KMS-11 (cell line): ENCODE results near the gene ADPRH.

ENCODE experiments used
- H2AFZ ChIP-seq: fragments of 200-600 bp; sonication (generic); 2 replicates; pipeline ENCODE4 v1.6.1; 2016; ENCODE audit warnings: antibody characterized with exemption, mixed run types, low read depth
- H3K27ac ChIP-seq: fragments of 200-600 bp; sonication (generic); 2 replicates; pipeline ENCODE4 v1.6.1; 2016; ENCODE audit warnings: mild to moderate bottlenecking, mixed run types
- H3K27me3 ChIP-seq: fragments of 200-600 bp; sonication (generic); 2 replicates; pipeline ENCODE4 v1.6.1; 2017; ENCODE audit warnings: mild to moderate bottlenecking, low read depth, mixed run types, moderate library complexity; ENCODE audit not compliant: insufficient read depth
- H3K36me3 ChIP-seq: fragments of 200-600 bp; sonication (generic); 2 replicates; pipeline ENCODE4 v1.6.1; 2017; ENCODE audit warnings: mild to moderate bottlenecking, mixed run types; ENCODE audit not compliant: insufficient read depth
- H3K4me1 ChIP-seq: fragments of 200-600 bp; sonication (generic); 2 replicates; pipeline ENCODE4 v1.6.1; 2016; ENCODE audit warnings: mild to moderate bottlenecking, low read depth, mixed run types; ENCODE audit not compliant: poor library complexity, severe bottlenecking
- H3K4me2 ChIP-seq: fragments of 200-600 bp; sonication (generic); 2 replicates; pipeline ENCODE4 v1.7.0; 2016; ENCODE audit warnings: mild to moderate bottlenecking, mixed run types
- H3K4me3 ChIP-seq: fragments of 200-600 bp; sonication (generic); IDR thresholded peaks from 2 replicates; pipeline ENCODE4 v1.6.1; 2017; ENCODE audit warnings: low read depth, low read length, mixed read lengths; ENCODE audit not compliant: insufficient read depth
- H3K79me2 ChIP-seq: fragments of 200-600 bp; sonication (generic); 2 replicates; pipeline ENCODE4 v1.6.1; 2016; ENCODE audit warnings: low read depth, mixed run types; ENCODE audit not compliant: insufficient read depth
- H3K9ac ChIP-seq: fragments of 200-600 bp; sonication (generic); 2 replicates; pipeline ENCODE4 v1.6.1; 2016; ENCODE audit warnings: mild to moderate bottlenecking, mixed run types
- H4K20me1 ChIP-seq: fragments of 200-600 bp; sonication (generic); 2 replicates; pipeline ENCODE4 v1.6.1; 2016; ENCODE audit warnings: mild to moderate bottlenecking, mixed run types; ENCODE audit not compliant: insufficient read depth
- TF ChIP-seq, protein P1 (sequence below): fragments of 200-600 bp; sonication (generic); conservative IDR thresholded peaks from 2 replicates; pipeline ENCODE4 v1.6.1; 2017; ENCODE audit warnings: low read depth, mild to moderate bottlenecking, antibody characterized with exemption, low read length, moderate library complexity, mixed read lengths

Gene ADPRH

DNA sequence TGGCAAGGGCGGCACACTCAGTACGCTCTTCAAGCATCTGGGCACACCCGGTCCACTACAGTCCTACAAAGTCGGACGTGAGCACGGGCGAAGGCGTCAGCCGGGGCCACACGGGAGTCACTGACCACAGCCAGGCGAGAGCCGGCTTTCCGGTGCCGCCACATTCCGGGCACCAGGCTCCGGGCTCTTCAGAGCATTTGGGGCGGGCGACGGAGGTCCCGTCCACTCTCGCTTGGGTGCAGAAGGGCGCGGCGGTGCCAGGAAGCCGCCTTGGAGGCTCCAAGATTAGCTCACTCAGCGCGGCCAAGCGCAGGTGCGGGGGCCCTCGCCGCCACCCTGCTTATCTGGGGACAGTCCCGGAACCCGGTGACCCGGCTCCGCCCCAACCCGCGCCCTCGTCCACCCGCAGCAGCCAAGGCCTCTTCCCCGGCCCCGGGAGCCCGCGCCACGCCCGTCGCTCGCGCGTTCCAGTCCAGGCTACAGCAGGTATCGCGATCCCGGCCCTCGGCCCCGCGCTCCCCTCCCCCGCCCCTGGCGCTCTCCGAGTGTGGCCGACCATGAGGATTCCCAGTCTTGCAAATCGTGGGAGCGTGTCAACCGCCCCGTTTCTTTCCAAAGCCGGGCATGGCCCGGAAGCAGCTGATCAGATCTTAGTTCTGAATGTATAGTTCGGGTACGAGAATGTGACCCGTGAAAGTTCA, at the start of gene ADPRH:
ADPRH (plus strand) TSS at position 127 of the 701 bp plus-strand sequence. CDS start 2,678 bp downstream, outside the sequence.
- H3K4me3 ChIP-seq, result peak within 1 kb of the TSS; percentile 35
- peak within 1 kb of the TSS; percentile 83 for H2AFZ ChIP-seq
- no peaks in the 10 kb centered on the region for H3K4me1 ChIP-seq
- TF ChIP-seq, protein P1, sequence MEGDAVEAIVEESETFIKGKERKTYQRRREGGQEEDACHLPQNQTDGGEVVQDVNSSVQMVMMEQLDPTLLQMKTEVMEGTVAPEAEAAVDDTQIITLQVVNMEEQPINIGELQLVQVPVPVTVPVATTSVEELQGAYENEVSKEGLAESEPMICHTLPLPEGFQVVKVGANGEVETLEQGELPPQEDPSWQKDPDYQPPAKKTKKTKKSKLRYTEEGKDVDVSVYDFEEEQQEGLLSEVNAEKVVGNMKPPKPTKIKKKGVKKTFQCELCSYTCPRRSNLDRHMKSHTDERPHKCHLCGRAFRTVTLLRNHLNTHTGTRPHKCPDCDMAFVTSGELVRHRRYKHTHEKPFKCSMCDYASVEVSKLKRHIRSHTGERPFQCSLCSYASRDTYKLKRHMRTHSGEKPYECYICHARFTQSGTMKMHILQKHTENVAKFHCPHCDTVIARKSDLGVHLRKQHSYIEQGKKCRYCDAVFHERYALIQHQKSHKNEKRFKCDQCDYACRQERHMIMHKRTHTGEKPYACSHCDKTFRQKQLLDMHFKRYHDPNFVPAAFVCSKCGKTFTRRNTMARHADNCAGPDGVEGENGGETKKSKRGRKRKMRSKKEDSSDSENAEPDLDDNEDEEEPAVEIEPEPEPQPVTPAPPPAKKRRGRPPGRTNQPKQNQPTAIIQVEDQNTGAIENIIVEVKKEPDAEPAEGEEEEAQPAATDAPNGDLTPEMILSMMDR, result no peak
- peak within 1 kb of the TSS; percentile 51 for H3K9ac ChIP-seq
- no peaks in the 10 kb centered on the region for H3K79me2 ChIP-seq
- H3K36me3 ChIP-seq, result no peaks in the 10 kb centered on the region
- no peaks in the 10 kb centered on the region; the same call in 1 of the 2 replicates for H3K27me3 ChIP-seq
- peak within 1 kb of the TSS; percentile 57; the same call in 1 of the 2 replicates for H3K4me2 ChIP-seq
- H3K27ac ChIP-seq, result no peak within 1 kb of the TSS
- no peaks in the 10 kb centered on the region for H4K20me1 ChIP-seq

DNA sequence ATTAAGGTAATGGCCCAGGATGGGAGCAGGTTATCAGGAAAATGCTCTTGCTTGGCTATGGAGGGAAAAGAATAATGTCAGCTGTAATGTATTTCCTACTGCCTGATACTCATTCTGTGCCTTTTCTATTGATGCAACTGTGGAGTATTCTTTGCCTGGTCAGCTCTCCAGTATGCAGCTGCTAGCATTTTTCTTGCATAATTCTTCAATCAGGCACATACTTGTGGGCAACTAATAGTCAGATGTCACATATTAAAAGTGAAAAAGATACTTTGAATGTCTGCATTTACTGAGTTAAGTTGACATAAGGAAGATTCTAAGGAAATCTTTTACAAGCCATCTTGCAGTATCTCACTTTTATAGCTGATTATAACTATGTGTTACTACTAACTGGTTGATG, 49.4 kb upstream of the ADPRH start:
- H3K4me3 ChIP-seq, result no peak overlapping the region
- H3K4me2 ChIP-seq, result no peak overlapping the region
- no peak overlapping the region for H3K9ac ChIP-seq
- TF ChIP-seq, protein P1, result no peak
- H2AFZ ChIP-seq, result no peak overlapping the region
- no peak overlapping the region for H3K27ac ChIP-seq
- H4K20me1 ChIP-seq, result no peaks in the 10 kb centered on the region
- H3K27me3 ChIP-seq, result no peaks in the 10 kb centered on the region
- no peaks in the 10 kb centered on the region for H3K79me2 ChIP-seq
- no peaks in the 10 kb centered on the region for H3K4me1 ChIP-seq
- H3K36me3 ChIP-seq, result no peaks in the 10 kb centered on the region

DNA sequence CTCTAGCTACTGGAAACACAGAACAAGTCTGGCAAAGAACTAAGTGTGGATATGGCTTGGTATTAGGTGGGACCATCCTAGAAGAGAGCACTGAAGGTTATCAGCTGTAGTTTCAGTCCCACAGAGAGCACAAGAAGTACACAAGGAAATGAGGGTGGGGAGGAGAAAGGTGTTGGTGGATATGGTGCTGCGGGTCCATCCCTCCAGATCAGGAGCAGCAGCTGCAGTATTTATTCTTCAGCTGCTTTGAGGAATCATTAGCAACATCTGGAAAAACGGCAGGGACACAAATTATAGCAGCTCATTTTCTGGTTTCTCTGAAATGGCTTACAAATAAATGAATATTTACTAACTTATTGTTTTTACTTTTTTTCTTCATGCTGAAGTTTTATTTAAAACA, 48.8 kb upstream of the ADPRH start:
- no peaks in the 10 kb centered on the region for H3K27me3 ChIP-seq
- no peaks in the 10 kb centered on the region for H3K79me2 ChIP-seq
- no peak overlapping the region for H3K27ac ChIP-seq
- no peak overlapping the region for H2AFZ ChIP-seq
- H3K4me1 ChIP-seq, result no peaks in the 10 kb centered on the region
- TF ChIP-seq, protein P1, result no peak
- no peaks in the 10 kb centered on the region for H4K20me1 ChIP-seq
- no peak overlapping the region for H3K4me3 ChIP-seq
- no peaks in the 10 kb centered on the region for H3K36me3 ChIP-seq
- no peak overlapping the region for H3K4me2 ChIP-seq
- H3K9ac ChIP-seq, result no peak overlapping the region

DNA sequence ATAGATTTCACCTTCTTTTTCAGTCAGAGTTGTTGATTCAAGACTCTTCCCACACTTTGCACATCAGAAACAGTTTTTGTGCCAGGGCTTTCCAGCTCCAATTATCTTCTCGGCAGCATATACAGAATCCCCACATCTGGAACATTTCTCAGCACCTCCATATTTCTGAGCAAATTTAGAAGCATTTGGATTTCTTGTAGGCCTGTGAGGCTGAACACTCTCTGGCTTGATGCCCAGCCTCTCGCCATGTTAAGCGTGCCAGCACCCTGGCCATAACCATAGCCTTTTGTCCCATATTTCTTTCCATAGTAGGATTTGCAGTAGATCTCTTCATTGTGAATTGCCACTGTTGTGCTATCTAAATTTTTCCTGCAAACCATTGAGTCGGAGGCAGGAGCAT, 48.1 kb upstream of the ADPRH start:
- Histone ChIP-seq H3K79me2 (no peaks in the 10 kb centered on the region), H3K36me3 (no peaks in the 10 kb centered on the region), H3K4me3 (no peak overlapping the region), H2AFZ (no peak overlapping the region), H3K9ac (no peak overlapping the region), H3K4me2 (no peak overlapping the region), H3K27me3 (no peaks in the 10 kb centered on the region), H4K20me1 (no peaks in the 10 kb centered on the region), H3K27ac (no peak overlapping the region), H3K4me1 (no peaks in the 10 kb centered on the region)
- TF ChIP-seq, protein P1, result no peak
